Progenitor cell of endocrine pancreas (in vitro differentiated cells): ENCODE data around the gene RSL24D1. TPM values are rescaled to one million over a fixed set of nuclear protein-coding genes. Genes with fewer than 3 reads are reported as not detected.

Experiments used
- DNase-seq: peaks from one replicate; pipeline ENCODE4 v3.0.0; 2021; ENCODE audit warnings: low spot score; ENCODE audit not compliant: unreplicated experiment
- H3K27ac Mint-ChIP-seq: 2 replicates; pipeline ENCODE4 v1.8.0; 2021; ENCODE audit warnings: mild to moderate bottlenecking, moderate library complexity, mixed read lengths
- H3K27me3 Mint-ChIP-seq: 2 replicates; pipeline ENCODE4 v1.8.0; 2021; ENCODE audit warnings: mixed read lengths
- H3K36me3 Mint-ChIP-seq: 2 replicates; pipeline ENCODE4 v1.8.0; 2022; ENCODE audit warnings: mixed read lengths; ENCODE audit not compliant: insufficient read depth
- H3K4me1 Mint-ChIP-seq: 2 replicates; pipeline ENCODE4 v1.8.0; 2021; ENCODE audit warnings: low read depth, mixed read lengths
- H3K4me3 Mint-ChIP-seq: 2 replicates; pipeline ENCODE4 v1.8.0; 2021; ENCODE audit warnings: low read depth, mild to moderate bottlenecking, moderate library complexity, mixed read lengths
- H3K9me3 Mint-ChIP-seq: 2 replicates; pipeline ENCODE4 v1.8.0; 2021; ENCODE audit warnings: low read depth, mixed read lengths
- CTCF ChIP-seq: fragments of 200-600 bp; sonication (generic); IDR thresholded peaks from one replicate; pipeline ENCODE4 v1.5.0; 2021; ENCODE audit warnings: antibody characterized with exemption, mild to moderate bottlenecking; ENCODE audit not compliant: unreplicated experiment
- long read RNA-seq: library from polyadenylated mRNA; unstranded; transcript quantifications from one replicate; pipeline ENCODE4 v2.0.0, GENCODE V29; 2020
- total RNA-seq: library from RNA; stranded (reverse); gene quantifications from 2 replicates; pipeline ENCODE4 v1.2.1, GENCODE V29; 2021

RSL24D1 gene
- 69.1 and 72.3 TPM in 2 replicates for total RNA-seq
- long read RNA-seq, transcript RSL24D1-201 (6 exons, 2,015 nt) = major isoform, 317 of 325 reads
- long read RNA-seq, partial matches to known transcripts = 3 of 325 reads
- long read RNA-seq, other reads (novel, unspliced or antisense) = 5 of 325 reads

GRCh38 chr15:55196458-55197361 is at the start of gene RSL24D1:
Gene RSL24D1, minus strand, starts transcription at chr15:55196941. Its CDS starts 51 bp downstream, at chr15:55196890.
- peak; percentile 84 for DNase-seq
- TF ChIP-seq CTCF = peak; percentile 56
- Mint-ChIP-seq H3K27me3 (no peaks in the 10 kb centered on the region), H3K4me1 (peaks cover 6% of the 10 kb centered on the region), H3K36me3 (peaks cover 4% of the 10 kb centered on the region), H3K9me3 (peaks cover 6% of the 10 kb centered on the region), H3K27ac (no peak within 1 kb of the TSS), H3K4me3 (no peak within 1 kb of the TSS)

- Mint-ChIP-seq H3K27ac (no peak overlapping the region), H3K4me1 (peaks cover 4% of the 10 kb centered on the region), H3K27me3 (no peaks in the 10 kb centered on the region), H3K36me3 (no peaks in the 10 kb centered on the region), H3K4me3 (no peak overlapping the region), H3K9me3 (no peaks in the 10 kb centered on the region)
- no peak for TF ChIP-seq CTCF
- no peak for DNase-seq
Observed at GRCh38 chr15:55245059-55245458, 48.3 kb upstream of the RSL24D1 start.

GRCh38 chr15:55241891-55242290 is 45.1 kb upstream of the RSL24D1 start:
- H3K4me3 Mint-ChIP-seq = no peak overlapping the region
- TF ChIP-seq CTCF = no peak
- H3K9me3 Mint-ChIP-seq = no peaks in the 10 kb centered on the region
- H3K27ac Mint-ChIP-seq = no peak overlapping the region
- no peak for DNase-seq
- no peaks in the 10 kb centered on the region for H3K36me3 Mint-ChIP-seq
- no peaks in the 10 kb centered on the region for H3K4me1 Mint-ChIP-seq
- H3K27me3 Mint-ChIP-seq = no peaks in the 10 kb centered on the region

- Mint-ChIP-seq H3K9me3 (no peaks in the 10 kb centered on the region), H3K36me3 (no peaks in the 10 kb centered on the region), H3K27me3 (no peaks in the 10 kb centered on the region), H3K4me1 (no peaks in the 10 kb centered on the region), H3K4me3 (no peak overlapping the region), H3K27ac (no peak overlapping the region)
- DNase-seq = no peak
- TF ChIP-seq CTCF = no peak
Observed at GRCh38 chr15:55241186-55241585, 44.4 kb upstream of the RSL24D1 start.

- DNase-seq = no peak
- no peaks in the 10 kb centered on the region for H3K36me3 Mint-ChIP-seq
- no peak overlapping the region for H3K4me3 Mint-ChIP-seq
- H3K4me1 Mint-ChIP-seq = no peaks in the 10 kb centered on the region
- H3K9me3 Mint-ChIP-seq = no peaks in the 10 kb centered on the region
- no peaks in the 10 kb centered on the region for H3K27me3 Mint-ChIP-seq
- no peak for TF ChIP-seq CTCF
- H3K27ac Mint-ChIP-seq = no peak overlapping the region
Observed at GRCh38 chr15:55240125-55240760, 43.5 kb upstream of the RSL24D1 start.
